ENCODE results near the gene HDAC8.

Gene HDAC8

DNA sequence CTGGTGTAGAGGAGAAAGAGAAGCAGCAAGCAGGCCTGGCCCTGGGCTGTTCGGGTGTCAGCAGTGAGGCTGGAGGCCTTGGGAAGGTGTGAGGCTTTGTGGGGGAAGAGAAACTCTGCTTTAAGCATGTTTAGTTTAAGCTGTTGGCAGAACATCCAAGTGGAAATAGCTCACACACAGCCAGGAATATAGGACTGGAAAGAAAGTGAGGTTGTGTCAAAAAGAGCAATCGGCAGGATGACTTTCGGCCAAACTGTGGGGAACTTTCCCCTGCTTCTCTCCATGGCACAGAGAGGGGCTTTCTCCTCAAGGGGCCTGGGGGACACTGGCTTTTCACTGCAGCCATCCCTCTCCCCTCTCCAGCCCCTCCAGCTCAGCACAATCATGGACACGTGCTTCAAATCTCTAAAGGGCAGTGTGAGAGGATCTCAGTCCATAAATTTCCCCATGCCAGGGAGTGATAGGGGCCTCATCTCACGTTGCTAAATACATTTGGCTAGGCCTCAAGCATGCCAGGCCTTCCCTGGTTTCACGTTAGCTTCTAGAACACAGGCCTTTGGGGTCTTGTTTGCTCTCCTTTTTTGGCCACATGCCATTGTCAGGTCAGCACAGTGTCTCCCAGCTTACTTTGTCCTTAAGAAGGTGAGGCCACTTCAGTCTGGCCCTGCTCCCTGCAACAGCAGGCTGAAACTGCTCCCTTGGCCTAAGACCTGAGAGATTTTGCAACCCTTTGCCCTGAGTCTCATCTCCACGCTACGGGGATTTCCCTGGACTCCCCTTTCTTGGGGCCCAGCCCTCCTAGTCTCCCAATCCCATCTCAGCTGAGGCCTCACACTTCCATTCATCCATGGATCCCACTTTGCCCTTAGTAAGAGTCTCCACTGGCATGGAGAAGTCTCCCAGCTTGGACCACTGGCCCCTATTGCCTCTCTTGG, 258.7 kb downstream of the HDAC8 start:
- DNase-seq: no peak

DNA sequence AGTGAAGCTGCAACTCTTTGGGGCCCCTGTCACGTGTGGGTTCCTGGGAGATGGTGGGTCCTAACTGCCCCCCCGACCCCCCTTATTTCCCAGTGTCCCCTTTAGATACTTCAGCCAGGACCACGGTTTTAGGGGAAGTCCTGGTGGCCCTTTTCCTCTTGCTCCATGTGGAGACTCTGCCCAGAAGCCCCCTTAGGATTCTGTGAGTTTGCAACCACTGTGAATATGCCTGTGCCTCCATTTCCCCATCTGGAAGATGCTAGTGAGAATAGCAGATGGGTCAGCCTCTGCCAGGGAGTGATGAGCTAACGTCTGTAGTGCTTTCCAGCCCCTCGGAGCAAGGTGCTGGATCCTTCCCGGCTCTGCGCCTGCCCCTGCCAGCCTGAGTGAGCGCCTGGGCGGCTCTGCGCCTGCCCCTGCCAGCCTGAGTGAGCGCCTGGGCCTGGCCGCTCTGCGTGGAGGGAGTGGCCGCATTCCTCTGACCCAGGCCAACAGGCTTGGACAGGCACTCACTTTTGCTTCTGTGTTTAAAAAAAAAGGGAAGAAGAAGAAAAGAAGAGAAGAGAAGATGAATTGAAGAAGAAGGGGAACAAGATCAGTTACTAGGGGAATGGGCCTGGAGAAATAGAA, 260.2 kb downstream of the HDAC8 start:
- DNase-seq: no peak

DNA sequence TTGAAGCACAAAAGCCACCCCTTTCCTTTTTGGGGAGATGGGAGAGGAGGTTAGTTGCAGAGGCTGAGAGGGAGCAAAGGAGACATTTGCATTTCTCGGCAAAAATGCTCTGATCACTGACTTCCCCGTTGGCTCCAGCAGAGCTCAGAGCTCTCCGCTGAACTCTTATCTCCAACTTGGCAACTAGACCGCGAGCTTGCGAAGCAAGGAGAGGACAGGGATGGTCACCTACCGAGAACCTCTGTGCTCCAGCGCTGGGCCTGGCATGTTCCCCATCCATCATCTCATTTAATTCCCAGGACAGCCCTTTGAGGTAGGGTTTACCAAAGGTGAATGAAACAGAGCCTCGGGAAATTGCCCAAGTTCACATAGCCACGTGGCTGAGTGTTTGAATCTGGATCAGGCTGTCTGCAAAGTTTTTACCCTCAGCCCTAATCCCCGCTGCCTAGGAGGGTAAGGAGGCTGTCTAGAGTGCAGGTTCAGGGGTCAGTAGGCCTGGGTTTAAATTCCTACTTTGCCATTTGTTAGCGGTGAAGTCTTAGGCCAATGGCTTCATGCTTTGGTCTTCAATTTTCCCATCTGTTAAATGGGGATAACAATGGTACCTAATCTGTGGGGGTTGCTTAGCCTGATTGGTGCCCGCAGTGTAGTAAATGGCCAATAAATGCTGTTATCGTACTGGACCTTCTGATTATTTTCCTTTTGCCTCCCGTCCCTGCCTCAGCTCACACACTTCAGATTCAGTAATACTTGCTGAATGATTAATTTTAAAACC, 263.2 kb downstream of the HDAC8 start:
- no peak for DNase-seq

DNA sequence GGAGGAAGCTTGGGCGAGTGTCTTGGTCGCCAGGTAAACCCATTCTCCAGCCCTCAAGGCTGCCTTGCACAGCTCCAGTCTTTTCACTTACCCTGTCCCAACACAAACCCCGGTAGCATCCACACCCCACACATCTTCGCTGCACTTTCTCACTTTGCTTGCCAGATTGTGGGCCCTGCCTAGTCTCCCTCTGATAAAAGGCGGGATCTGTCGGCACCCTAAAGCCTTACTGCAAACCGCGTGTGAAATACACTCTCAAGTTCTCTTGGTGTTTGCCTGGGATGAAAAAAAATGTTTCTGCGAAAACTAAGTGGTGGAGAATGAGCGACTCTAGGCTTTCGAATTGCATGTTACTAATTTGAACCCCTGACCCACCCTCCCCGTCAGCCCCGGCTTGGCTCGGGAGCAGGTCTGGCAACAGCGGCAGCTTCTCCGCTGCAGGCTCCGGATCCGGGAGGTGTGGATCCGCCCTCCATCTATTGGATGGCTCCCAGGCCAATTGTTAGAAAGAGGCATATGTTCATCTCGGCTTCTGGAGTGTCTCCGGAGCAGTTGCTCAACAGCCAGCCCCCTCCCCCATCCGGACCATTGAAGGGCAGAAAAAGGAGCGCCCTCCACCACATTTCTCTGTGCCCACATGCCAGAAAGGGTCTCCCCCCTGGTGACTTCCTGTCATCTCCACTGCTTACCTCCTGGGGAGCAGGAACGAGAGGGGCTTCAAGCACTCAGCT, 263.9 kb downstream of the HDAC8 start:
- DNase-seq: peak; percentile 73

DNA sequence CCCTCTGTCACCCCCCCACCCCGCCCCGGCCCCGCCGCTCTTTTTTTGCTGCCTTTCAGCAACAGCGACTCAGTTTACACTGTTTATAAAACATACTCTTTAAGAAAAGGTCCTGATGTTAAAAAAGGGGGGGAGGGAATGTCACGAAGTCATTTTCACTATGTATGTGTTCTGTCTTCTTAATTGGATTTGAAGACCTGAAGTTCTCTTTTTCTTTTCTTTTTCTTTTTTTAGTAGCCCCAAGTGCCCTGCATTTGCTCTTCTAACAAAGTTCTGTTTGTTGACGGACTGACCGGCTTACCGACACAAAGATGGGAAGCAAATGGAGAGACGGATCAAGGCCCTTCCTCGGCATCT, 264.5 kb downstream of the HDAC8 start:
- DNase-seq: no peak

DNA sequence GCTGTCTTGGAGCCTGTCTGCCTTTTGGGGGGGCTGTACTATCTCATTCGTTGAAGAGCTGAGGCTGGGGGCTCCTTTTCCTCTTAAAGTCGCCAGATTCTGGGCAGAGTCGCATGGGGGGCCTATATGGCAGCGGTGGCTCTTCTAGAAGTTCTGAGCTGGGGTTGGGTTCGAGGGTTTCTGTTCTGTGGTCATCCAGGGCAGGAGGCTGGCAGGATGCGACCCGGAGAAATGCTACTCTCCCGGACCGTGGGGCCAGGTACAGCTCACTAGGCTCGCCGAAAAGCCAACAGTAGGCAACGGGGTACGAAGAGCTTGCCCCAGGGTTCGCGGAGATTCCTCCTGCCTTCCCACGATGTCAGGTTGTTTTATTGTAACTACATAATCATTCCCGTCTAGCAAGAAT, 265.0 kb downstream of the HDAC8 start:
- DNase-seq: no peak

DNA sequence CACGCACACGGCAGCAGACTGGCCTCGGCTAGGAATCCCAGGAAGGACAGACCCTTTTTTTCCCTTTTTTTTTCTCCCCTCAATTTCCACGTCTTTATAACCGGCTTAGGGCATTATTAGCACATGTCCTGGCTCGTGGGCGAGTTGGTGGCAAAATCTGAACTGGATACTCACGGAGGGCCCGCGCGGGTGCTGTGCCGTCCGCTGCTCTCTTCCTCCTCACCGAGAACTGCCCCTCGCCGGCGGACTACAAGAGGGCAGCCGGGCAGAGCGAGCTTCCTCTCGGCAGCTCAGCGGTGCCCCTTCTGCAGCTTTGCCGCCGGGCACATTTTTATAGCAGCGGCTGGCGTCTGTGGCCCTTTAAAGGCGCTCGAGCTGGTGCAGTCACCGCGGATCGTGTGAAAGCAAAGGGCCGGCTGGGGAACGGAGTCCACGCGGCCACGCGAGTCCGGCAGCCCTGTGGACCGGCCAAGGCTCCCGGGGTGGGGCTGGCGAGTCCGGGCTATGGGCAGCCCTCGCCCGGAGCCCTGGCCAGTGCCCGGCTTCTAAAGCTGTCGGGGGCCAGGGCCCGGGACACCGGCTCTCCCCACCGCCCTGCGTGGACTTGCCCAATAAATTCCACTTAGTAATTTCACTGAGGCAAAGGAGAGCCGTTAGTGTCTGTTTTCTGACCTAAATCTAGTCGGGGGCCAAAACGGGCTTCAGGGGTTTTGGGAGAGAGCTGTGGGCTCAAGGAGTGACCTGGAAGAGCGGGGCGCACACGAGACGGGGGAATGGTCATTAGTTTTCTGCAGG, 265.6 kb downstream of the HDAC8 start:
- DNase-seq: peak; percentile 64

DNA sequence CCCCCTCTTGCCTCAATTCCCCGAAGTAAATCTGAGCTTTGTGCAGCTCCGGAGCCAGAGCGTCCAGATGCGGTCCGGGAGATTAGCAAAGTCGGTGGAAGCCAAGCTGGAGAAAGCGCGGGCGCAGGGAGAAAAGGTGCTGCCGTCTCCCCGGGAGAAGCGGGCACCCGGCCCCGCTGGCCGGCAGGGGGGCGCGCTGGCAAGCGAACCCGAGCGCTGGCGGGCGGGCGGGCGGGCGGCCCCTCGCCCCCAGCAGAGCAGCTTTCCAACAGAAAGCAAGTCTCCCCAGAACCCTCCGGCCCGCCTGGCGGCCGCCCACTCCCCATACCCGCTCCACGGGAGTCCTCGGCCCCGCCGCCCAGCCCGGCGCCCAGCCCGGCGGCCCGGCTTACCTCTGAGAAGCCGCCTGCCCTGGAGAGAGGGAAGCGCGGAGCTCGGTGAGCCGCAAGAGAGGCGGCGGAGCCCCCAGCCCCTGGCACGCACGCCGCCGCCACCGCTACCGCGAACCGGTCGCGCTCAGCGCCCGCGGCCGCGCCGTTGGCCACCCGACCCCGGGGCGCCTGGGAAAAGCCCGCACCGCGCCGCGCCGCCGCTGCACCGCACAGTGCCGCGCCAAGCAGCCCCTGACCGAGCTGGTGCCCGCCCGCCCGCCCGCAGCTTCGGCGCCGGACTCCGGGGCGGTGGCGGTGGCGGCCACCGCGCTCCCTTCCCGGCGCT, 266.4 kb downstream of the HDAC8 start:
- DNase-seq: no peak

DNA sequence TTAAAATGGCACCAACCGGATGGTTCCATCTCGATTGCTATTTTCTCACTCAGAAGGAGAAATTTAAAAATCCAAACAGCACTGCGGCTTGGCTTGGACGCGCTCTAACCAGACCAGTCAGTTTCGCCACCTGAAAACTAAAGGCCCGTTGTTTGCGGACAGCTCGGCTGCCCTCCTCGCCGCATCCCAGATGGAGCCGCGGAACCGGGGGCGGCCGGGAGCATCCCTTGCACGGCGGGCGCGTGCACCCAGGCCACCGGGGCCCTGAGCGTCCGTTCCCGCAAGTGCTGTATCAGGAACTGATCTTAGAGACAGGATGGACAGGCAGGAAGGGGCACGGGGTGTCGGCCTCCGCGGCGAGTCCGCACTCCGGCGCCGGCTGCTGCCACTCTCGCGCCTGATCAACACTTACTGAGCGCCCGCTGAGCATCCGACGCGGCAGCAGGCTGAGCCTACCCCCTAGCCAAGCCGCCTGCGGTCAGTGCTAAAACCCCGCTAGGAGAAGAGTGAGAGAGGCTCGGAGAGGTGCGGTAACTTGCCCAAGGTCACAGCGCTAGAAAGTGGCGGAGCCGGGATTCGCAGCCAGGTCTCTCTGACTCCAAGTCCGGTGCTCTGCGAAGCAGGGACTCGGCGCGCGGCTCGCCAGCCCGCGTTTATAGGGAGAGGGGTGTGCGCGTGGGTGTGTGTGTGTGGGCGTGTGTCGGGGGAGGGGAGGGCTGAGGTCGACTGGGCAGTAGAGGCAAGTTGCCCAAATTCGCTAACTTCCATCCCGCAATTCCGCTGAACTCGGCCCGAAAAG, 267.2 kb downstream of the HDAC8 start, which contains the start of gene CITED1:
CITED1 (minus strand) TSS at position 629 of the 799 bp plus-strand sequence. CDS start 3,045 bp downstream, outside the sequence.
- no peak for DNase-seq

DNA sequence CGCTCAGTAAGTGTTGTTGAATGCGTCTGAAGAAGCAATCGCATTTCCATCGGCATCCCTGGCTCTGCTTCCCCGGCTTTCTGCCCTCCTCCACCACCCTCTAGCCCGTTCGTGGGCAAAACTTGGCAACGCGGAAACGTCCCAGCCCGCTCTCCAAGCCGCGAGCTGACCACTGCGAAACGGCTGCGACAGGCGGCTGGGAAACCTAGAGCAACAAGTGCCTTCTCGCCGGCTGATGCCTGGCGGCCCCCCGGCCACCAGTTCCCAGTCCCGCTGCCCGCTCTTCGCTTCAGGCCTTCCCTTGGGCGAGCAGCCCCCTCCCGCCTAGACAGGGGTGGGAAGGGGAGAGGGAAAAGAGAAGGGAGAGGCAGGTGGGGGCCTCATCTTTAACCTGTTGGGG, 267.8 kb downstream of the HDAC8 start:
- DNase-seq: no peak

DNA sequence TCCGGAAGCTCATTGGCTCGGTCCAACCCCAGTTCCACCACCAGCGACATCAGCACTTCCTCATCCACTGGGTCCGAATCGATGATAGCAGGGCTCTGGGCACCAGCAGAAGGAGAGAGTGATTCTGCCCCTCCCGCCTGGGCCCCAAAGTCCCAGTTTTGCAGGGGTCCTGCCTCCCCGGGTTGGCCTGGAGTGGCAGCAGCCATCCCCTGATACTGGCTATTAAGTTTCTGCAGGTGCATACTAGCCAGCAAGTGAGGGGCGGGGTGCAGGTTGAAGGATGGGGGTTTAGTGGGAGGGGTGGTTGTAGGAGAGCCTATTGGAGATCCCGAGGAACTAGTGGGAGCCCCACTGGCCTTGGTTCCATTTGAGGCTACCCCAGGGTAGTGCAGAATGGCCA, 270.9 kb downstream of the HDAC8 start:
- DNase-seq: no peak

DNA sequence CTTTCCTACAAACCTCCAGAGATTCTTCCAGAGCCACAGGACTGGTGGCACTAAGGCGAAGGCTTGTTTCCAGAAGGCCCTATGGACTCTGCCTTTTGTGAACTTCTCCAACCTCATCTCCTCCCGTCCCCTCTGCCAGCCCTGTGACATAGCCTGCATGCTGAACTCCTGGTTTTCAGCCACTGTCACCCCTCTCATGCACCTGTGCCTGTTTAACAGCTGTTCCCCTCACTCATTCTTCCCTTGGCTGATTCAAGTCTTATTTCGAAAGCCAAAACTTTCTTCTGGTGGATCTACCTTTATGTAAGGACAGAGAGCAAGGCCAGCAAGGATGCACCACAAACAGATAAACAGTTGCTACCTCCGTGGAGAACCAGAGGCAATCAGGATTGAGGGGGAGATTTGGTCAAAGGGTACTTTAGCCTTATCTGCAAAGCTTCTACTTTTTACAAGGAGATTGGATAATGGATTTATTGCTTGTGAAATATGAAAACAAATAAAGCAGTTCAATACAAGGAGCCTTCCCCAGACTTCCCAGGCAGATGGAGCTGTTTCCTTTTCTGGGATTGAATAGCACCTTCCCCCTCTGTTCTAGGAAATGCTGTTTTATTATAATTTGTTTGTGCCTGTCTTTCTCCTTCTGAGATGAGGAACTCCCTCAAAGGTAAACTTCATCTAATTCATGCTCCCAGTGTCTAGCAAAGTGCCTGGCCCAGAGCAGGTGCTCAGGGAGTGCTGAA, 272.6 kb downstream of the HDAC8 start:
- DNase-seq: no peak

DNA sequence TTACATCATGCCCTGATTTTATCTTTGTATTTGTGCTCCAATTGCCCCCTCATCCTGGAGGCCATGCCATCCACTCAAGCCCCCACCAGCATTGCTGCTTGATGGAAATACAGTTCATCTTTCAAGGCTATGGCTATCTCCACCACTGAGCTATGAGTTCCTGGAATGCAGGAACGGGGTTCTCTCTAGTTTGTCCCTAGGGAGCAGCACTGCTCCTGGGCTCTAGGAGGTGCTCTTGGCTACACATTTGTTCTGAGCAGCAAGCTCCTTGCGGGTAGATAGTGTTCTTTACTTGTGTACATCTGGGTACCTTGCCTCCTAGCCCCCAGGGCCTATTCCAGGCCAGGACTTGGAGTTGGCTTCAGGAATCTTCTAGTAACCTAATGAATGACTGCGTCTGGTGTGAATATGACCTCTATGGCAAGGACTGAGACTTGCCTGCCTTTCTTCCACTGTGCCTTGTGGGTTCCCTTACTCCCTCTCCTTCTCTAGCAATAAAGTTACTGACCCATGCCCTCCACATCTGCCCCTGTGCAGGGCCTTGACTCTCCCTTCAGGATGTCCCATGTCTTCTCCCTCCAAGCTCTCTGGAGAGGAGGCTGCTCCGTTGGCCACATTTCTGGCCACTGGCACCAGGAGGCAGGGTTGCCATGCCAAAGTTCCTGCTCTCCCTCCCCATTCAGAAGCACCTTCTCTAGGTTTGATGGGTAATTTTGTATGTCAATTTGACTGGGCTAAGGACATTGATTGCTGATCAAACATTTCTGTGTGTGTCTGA, 274.5 kb downstream of the HDAC8 start:
- no peak for DNase-seq

DNA sequence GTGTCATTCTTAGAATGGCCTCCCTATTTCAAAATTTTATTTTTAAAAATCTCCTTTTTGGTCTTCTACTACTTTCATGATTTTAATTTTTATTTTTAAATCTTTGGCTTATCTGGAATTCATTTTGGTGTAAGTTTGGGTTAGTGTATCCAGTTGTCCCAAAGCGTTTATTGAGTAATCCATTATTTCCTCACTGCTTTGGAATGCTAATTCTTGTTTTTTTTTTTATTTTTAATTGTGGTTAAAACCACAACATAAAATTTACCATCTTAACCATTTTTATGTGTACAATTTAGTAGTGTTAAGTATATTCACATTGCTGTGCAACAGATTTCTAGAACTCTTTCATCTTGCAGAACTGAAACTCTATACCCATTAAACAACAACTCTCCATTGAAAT, 275.7 kb downstream of the HDAC8 start:
- DNase-seq: no peak

DNA sequence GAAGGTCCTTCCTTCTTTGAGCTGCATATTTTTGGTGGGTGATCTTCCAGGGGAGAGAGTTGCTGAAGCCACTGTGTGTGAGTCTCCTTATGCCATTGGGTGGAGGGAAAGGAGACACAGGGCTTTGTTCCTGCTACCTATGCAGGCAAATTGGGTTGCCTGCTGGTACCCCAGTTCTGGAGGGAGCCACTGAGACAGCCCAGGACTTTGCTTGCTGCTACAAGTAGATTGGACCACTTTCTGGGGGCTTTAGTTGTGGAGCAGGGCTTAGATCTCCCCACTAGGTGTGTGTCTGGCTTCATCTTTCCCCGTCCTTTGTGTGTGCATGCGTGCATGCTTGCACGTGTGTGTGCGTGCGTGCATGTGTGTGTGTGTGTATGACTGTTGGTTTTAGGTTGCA, 276.9 kb downstream of the HDAC8 start:
- no peak for DNase-seq

DNA sequence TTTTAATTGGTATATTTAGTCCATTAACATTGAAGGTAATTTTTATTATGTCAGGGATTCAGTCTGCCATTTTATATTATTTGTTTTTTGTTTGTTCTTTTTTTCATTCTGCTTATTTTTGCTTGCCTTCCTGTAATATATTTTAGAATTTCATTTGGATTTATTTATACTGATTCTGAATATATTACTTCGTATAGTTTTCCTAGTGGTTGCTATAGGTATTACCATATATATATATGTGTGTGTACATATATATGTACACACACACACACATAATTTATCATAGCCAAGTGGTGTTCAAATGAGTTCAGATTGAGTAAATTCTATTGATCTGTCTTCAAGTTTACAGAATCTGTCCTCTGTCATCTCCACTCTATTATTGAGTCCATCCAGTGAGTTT, 278.1 kb downstream of the HDAC8 start:
- DNase-seq: no peak

DNA sequence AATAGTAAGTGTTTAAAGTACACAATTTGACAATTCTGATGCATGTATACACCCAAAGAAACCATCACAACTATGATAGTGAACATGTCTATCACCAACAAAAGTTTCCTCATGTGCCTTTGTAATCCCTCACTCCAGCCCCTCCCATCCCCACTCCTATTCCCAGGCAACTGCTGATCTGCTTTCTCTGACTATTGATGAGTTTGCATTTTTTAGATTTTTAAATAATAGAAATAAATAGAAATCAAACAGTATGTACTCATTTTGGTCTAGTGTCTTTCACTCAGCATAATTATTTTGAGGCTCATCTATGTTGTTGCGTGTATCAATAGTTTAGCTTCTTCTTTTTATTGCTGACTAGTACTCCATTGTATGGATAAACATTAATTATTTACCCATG, 290.3 kb downstream of the HDAC8 start:
- no peak for DNase-seq

DNA sequence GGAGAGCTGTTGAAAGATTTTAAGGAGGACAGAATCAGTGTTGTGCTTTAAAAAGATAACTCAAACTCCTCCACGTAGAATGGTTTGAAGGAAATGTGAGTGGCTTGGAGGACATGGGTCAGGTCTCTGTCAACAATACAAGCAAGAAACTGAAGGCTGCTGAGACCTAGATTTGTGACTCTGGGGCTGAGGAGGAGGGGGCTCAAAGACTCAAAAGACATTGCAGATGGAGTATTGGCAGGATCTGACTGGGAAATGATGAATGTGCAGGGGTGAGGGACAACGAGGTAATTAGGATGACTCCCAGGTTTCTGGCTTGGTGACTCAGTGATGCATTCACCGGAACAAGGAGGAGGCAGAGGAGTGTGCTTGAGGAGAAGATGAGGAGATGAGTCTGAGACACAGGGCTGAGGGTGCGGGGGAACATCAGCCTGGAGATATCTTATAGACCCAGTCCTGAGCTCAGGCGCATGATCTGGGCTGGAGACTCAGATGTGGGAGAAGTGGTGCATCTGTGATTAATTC, 292.3 kb downstream of the HDAC8 start:
- no peak for DNase-seq
